ENCODE measurements around the gene GFOD1.

GRCh38 chr6:13515912-13516311, 28.5 kb upstream of the GFOD1 start:
- TF ChIP-seq CTCF (IDR thresholded peaks at IDR 0.05) = no peak
- no peak for TF ChIP-seq POLR2AphosphoS5 (IDR thresholded peaks at IDR 0.05)
- TF ChIP-seq POLR2A (IDR thresholded peaks at IDR 0.05) = no peak
